H1 (cell line): ENCODE results near the gene NPIPA8.
"Not testable (repeated sequence)": the region's sequence is repeated elsewhere in the genome, so short reads cannot be mapped to it uniquely, and the experiment has no call there.

Experiments
- ASH2L ChIP-seq: fragments of 200-600, 300-600 bp; sonication (generic); IDR thresholded peaks from one replicate; pipeline ENCODE4 v1.7.1; 2017; ENCODE audit warnings: low read length
- BRCA1 ChIP-seq: IDR thresholded peaks from 2 replicates; pipeline ENCODE4 v1.6.1; 2012; ENCODE audit warnings: low read depth, low read length, improper control_type of control experiment
- CHD2 ChIP-seq: IDR thresholded peaks from 2 replicates; pipeline ENCODE4 v1.6.1; 2012; ENCODE audit warnings: low read length, improper control_type of control experiment
- JUND ChIP-seq: IDR thresholded peaks from 2 replicates; pipeline ENCODE4 v1.6.1; 2011; ENCODE audit warnings: mild to moderate bottlenecking, improper control_type of control experiment, low read length
- RAD21 ChIP-seq, 2 experiments: IDR thresholded peaks in 1 of 2; conservative IDR thresholded peaks in 1 of 2; 2 replicates each; pipeline ENCODE4 v1.6.1; 2011; ENCODE audit warnings: low read depth in 2 of 2, low read length in 2 of 2, improper control_type of control experiment in 1 of 2, inconsistent platforms in 1 of 2, mild to moderate bottlenecking in 1 of 2, moderate library complexity in 1 of 2
- SUZ12 ChIP-seq: fragments of 200-600 bp; sonication (generic); IDR thresholded peaks from 2 replicates; pipeline ENCODE4 v1.6.1; 2012; ENCODE audit warnings: mild to moderate bottlenecking, inconsistent platforms, low read length, moderate library complexity, mixed read lengths
- TCF12 ChIP-seq: IDR thresholded peaks from 2 replicates; pipeline ENCODE4 v1.6.1; 2011; ENCODE audit warnings: low read depth, mild to moderate bottlenecking, low read length
- TEAD4 ChIP-seq: IDR thresholded peaks from 2 replicates; pipeline ENCODE4 v1.6.1; 2012; ENCODE audit warnings: low read depth, low read length, inconsistent platforms, mixed read lengths
- YY1 ChIP-seq: IDR thresholded peaks from 2 replicates; pipeline ENCODE4 v1.6.1; 2011; ENCODE audit warnings: low read depth, mild to moderate bottlenecking, low read length
- TF ChIP-seq, protein P1 (sequence below): IDR thresholded peaks from 2 replicates; pipeline ENCODE4 v1.6.1; 2011; ENCODE audit warnings: low read length, improper control_type of control experiment
- TF ChIP-seq, protein P2 (sequence below), 3 experiments: IDR thresholded peaks; 1 replicate in 2 of 3; 2 replicates in 1 of 3; pipeline versions ENCODE4 v1.5.1 to v1.6.1; 2011; ENCODE audit warnings: low read length in 3 of 3, mild to moderate bottlenecking in 3 of 3, inconsistent platforms in 2 of 3, low read depth in 1 of 3, moderate library complexity in 1 of 3; ENCODE audit not compliant: insufficient read depth in 1 of 3; ENCODE audit errors: control extremely low read depth in 1 of 3

DNA sequence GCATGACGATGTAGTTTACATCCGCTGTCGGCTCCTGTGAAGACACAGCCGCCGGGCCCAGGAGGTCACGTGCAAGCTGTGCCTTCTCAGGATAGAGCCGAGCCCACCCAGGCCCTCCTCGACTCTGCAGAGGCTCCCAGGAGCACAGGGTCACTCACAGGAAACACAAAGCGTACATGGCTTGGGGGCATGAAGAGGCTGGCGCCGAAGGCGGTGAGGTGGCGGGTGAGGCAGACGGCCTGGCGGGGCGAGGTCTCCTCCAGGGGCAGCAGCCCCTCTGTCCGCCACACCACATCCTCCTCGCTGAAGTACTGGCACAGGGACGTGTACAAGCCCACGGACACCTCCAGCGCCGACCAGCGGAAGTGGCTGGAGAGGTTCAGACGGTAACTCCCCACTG, 2.7 kb upstream of the NPIPA8 start:
- not testable (repeated sequence) for TF ChIP-seq SUZ12; ASH2L; BRCA1; TCF12; YY1; TEAD4; JUND; CHD2; RAD21 (IDR thresholded peaks at IDR 0.05 in 1 of 2, conservative IDR thresholded peaks at IDR 0.05 in 1 of 2; ENCODE audit: low read depth in 2 of 2, low read length in 2 of 2)
- TF ChIP-seq, protein P1, sequence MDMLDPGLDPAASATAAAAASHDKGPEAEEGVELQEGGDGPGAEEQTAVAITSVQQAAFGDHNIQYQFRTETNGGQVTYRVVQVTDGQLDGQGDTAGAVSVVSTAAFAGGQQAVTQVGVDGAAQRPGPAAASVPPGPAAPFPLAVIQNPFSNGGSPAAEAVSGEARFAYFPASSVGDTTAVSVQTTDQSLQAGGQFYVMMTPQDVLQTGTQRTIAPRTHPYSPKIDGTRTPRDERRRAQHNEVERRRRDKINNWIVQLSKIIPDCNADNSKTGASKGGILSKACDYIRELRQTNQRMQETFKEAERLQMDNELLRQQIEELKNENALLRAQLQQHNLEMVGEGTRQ, result not testable (repeated sequence)
- TF ChIP-seq, protein P2, sequence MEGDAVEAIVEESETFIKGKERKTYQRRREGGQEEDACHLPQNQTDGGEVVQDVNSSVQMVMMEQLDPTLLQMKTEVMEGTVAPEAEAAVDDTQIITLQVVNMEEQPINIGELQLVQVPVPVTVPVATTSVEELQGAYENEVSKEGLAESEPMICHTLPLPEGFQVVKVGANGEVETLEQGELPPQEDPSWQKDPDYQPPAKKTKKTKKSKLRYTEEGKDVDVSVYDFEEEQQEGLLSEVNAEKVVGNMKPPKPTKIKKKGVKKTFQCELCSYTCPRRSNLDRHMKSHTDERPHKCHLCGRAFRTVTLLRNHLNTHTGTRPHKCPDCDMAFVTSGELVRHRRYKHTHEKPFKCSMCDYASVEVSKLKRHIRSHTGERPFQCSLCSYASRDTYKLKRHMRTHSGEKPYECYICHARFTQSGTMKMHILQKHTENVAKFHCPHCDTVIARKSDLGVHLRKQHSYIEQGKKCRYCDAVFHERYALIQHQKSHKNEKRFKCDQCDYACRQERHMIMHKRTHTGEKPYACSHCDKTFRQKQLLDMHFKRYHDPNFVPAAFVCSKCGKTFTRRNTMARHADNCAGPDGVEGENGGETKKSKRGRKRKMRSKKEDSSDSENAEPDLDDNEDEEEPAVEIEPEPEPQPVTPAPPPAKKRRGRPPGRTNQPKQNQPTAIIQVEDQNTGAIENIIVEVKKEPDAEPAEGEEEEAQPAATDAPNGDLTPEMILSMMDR (IDR thresholded peaks at IDR 0.05; ENCODE audit: control extremely low read depth in 1 of 3, insufficient read depth in 1 of 3, low read depth in 1 of 3, low read length in 3 of 3), result not testable (repeated sequence)
